RWPE2 (cell line): Measurements from ENCODE around the gene FBXL19.

ENCODE experiments used
- ATAC-seq: fragments of 200-7000 bp; cut with Tn5 transposase; 3 replicates; pipeline ENCODE4 v1.9.1; 2021; ENCODE audit warnings: low read depth
- DNase-seq: peaks from one replicate; pipeline ENCODE4 v3.0.0-alpha.2; 2020; ENCODE audit warnings: low spot score
- H3K27ac ChIP-seq: fragments of 450-650 bp; 2 replicates; pipeline ENCODE4 v1.5.1; 2017; ENCODE audit warnings: mild to moderate bottlenecking; ENCODE audit not compliant: poor library complexity, severe bottlenecking
- H3K27me3 ChIP-seq: fragments of 250-450 bp; sonication (Bioruptor Pico); 2 replicates; pipeline ENCODE4 v1.5.1; 2021; ENCODE audit warnings: mild to moderate bottlenecking, moderate library complexity; ENCODE audit not compliant: insufficient read depth, poor library complexity, severe bottlenecking
- H3K36me3 ChIP-seq: fragments of 250-450 bp; sonication (Bioruptor Pico); 2 replicates; pipeline ENCODE4 v1.5.1; 2020; ENCODE audit warnings: low read depth, mild to moderate bottlenecking, moderate library complexity
- H3K4me1 ChIP-seq: fragments of 250-450 bp; sonication (Bioruptor Pico); 2 replicates; pipeline ENCODE4 v1.5.1; 2021; ENCODE audit warnings: mild to moderate bottlenecking, moderate library complexity; ENCODE audit not compliant: insufficient read depth, poor library complexity, severe bottlenecking
- H3K4me3 ChIP-seq: fragments of 250-450 bp; sonication (Bioruptor Pico); 2 replicates; pipeline ENCODE4 v1.5.1; 2021; ENCODE audit warnings: mild to moderate bottlenecking, moderate library complexity; ENCODE audit not compliant: severe bottlenecking
- H3K9me3 ChIP-seq: fragments of 250-450 bp; sonication (Bioruptor Pico); 2 replicates; pipeline ENCODE4 v1.5.1; 2021; ENCODE audit warnings: mild to moderate bottlenecking, moderate library complexity; ENCODE audit not compliant: severe bottlenecking
- TF ChIP-seq, protein P1 (sequence below): fragments of 450-650 bp; IDR thresholded peaks from one replicate; pipeline ENCODE4 v1.5.1; 2017; ENCODE audit warnings: mild to moderate bottlenecking, moderate library complexity; ENCODE audit not compliant: poor library complexity, severe bottlenecking

The FBXL19 gene

DNA sequence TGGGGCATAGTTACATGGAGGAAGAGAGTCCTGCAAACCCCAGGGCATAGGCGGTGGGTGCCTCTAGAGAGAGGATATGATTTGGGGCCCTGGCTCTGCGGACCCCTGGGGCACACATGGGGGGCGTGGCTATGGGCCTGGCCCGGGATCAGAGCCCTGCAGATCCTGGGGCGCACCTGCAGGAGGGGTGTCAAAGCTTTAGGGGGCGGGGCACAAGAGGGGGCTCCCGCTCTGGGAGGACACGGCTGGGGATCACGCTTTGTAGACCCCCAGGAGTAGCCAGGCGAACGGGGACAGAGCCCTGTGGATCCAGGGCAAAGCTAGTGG lies 30.0 kb upstream of the FBXL19 start:
- no peak for ATAC-seq
- Histone ChIP-seq H3K27me3 (no peaks in the 10 kb centered on the region), H3K9me3 (no peaks in the 10 kb centered on the region), H3K4me1 (peaks cover 21% of the 10 kb centered on the region), H3K4me3 (peak overlapping the region; percentile 82), H3K36me3 (peaks cover 22% of the 10 kb centered on the region), H3K27ac (peak overlapping the region; percentile 92)
- TF ChIP-seq, protein P1, sequence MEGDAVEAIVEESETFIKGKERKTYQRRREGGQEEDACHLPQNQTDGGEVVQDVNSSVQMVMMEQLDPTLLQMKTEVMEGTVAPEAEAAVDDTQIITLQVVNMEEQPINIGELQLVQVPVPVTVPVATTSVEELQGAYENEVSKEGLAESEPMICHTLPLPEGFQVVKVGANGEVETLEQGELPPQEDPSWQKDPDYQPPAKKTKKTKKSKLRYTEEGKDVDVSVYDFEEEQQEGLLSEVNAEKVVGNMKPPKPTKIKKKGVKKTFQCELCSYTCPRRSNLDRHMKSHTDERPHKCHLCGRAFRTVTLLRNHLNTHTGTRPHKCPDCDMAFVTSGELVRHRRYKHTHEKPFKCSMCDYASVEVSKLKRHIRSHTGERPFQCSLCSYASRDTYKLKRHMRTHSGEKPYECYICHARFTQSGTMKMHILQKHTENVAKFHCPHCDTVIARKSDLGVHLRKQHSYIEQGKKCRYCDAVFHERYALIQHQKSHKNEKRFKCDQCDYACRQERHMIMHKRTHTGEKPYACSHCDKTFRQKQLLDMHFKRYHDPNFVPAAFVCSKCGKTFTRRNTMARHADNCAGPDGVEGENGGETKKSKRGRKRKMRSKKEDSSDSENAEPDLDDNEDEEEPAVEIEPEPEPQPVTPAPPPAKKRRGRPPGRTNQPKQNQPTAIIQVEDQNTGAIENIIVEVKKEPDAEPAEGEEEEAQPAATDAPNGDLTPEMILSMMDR, result no peak
- no peak for DNase-seq

DNA sequence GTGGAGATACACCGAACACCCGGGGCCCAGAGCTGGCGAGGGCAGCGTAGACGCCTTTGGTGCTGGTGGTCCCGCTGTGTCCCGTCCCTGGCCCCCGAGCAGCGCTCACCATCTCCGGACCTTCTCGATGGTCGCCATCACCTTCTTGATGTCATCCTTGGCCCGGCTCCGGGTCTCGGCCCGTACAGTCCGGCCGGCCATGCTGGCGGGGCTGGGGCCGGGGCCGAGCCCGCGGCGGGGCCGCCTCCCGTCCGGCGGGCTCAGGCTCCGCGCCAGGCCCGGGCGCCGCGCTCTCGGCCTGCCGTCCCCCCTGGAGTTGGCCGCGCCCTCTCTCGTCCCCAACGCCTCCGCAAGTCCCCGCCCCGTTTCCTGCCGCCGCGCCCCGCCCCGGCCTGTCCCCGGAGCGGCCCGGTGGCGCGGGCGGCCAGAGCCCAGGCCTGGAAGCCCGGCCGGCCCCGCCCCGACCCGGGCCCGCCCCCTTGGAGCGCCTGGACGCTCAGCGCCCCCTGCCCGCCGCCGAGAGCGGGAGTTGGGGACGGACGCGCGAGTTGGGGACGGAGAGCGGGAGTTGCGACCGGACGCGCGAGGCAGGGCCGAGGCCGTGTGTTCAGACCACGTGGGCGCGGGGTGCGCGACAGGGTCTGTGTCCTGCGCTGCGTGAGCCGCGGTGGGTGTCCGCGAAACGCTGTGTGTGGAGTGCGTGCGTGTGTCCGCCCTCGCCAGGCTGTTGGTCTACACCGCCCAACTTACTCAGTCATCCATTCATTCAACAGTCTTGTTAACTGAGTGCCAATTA lies 29.4 kb upstream of the FBXL19 start, which contains the start of gene BCL7C:
BCL7C (minus strand) TSS at position 334 of the 796 bp plus-strand sequence; CDS start at position 201, 133 bp downstream.
- H3K27ac ChIP-seq, result peak within 1 kb of the TSS; percentile 92
- peaks cover 21% of the 10 kb centered on the region for H3K4me1 ChIP-seq
- peak; percentile 90 for DNase-seq
- peak; percentile 65 for ATAC-seq
- TF ChIP-seq, protein P1, result peak; percentile 80
- no peaks in the 10 kb centered on the region for H3K27me3 ChIP-seq
- peak within 1 kb of the TSS; percentile 82 for H3K4me3 ChIP-seq
- no peaks in the 10 kb centered on the region for H3K9me3 ChIP-seq
- peaks cover 16% of the 10 kb centered on the region for H3K36me3 ChIP-seq

DNA sequence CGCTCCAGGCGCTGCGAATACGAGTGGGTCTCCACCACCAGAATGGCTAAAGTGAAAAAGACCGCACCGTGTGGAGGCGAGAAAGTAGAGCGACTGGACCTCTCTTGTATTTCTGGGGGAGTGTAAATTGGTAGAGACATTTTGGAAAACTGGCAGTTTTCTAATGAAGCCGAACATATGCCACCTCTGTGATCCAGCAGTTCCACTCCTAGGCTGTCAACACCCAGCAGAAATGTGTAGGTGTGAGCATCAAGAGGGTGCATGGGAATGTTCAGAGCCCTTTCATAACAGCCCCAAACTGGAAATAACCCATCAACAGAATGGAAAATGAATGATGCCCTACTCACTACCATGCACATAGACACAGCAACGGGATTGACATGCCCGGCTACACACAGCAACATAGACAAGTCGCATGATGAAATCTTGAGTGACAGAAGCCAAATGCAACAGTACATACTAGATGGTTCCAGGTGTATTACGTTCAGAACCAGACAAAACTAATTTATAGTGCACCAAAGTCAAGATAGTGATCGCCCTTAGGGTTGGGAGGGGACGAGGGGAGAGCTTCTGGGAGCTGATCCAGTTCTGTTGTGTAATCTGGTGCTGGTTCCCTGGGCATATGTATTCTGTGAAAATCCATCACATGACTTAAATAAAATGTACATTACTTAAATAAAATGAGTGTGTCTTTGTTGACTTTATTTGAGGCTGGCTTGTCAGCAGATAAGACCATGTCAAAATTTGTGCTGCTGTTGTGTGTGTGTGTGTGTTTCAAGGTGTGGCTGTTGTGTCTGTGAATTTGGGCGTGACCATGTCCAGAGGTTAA lies 28.6 kb upstream of the FBXL19 start:
- Histone ChIP-seq H3K27ac (peak overlapping the region; percentile 92), H3K36me3 (peaks cover 10% of the 10 kb centered on the region), H3K9me3 (no peaks in the 10 kb centered on the region), H3K4me1 (peaks cover 21% of the 10 kb centered on the region), H3K27me3 (no peaks in the 10 kb centered on the region), H3K4me3 (peak overlapping the region; percentile 82)
- ATAC-seq, result no peak
- TF ChIP-seq, protein P1, result no peak
- DNase-seq, result no peak

DNA sequence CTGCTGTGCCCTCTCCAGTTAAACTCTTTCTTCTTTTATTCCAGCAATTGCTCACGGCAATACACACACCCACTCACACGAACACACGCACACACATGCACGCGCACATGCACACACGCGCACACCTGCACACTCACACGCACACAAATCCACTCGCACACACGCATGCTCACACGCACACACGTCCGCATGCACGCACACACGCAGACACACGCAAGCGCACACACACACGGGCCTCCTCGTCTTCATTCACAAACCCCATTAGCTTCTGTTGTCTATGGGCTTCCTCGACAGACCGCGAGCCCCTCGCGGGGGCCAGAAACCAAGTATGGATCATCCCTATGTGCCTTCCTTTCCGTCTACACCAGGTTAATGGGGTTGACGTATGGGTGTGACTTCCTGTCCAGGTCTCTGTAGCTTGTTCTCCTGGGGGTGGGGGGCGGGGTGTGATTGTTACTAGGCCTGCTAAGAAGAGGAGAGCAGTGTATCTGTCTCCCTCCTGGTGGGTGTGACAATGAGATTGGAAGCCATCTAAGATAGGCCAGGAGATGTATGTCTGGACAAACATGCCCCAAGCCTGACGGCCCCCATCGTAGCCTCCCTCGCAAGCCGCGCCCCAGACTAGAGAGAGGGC lies 27.6 kb upstream of the FBXL19 start:
- Histone ChIP-seq H3K36me3 (peaks cover 6% of the 10 kb centered on the region), H3K27me3 (no peaks in the 10 kb centered on the region), H3K4me3 (peak overlapping the region; percentile 63), H3K4me1 (peaks cover 21% of the 10 kb centered on the region), H3K27ac (peak overlapping the region; percentile 92), H3K9me3 (no peaks in the 10 kb centered on the region)
- DNase-seq (no peak), ATAC-seq (no peak)
- TF ChIP-seq, protein P1, result no peak
